ENCODE data around the gene PVR.
A peak's percentile ranks its signal among the peaks of the same experiment; 100 is the strongest.
"Not testable (repeated sequence)": the region's sequence is repeated elsewhere in the genome, so short reads cannot be mapped to it uniquely, and the experiment has no call there.

Gene PVR

GRCh38 chr19:44677019-44677811, 33.5 kb downstream of the PVR start:
- no peak for DNase-seq

- no peak for DNase-seq
These were observed 36.8 kb downstream of the PVR start for GRCh38 chr19:44680536-44680935.

- DNase-seq: no peak
These were observed 38.5 kb downstream of the PVR start for GRCh38 chr19:44681992-44682790.

- no peak for DNase-seq
These were observed 39.1 kb downstream of the PVR start for GRCh38 chr19:44682807-44683206.

- no peak for DNase-seq
These were observed 39.9 kb downstream of the PVR start for GRCh38 chr19:44683434-44684210.

GRCh38 chr19:44684396-44684795, 40.7 kb downstream of the PVR start:
- not testable (repeated sequence) for DNase-seq

GRCh38 chr19:44684892-44685863, 41.5 kb downstream of the PVR start:
- DNase-seq: peak; percentile 10

GRCh38 chr19:44685877-44686276, 42.2 kb downstream of the PVR start:
- DNase-seq: no peak

GRCh38 chr19:44686896-44687295, 43.2 kb downstream of the PVR start:
- DNase-seq: no peak

- DNase-seq: no peak
These were observed 44.2 kb downstream of the PVR start for GRCh38 chr19:44687888-44688287.

GRCh38 chr19:44689290-44690130, 45.8 kb downstream of the PVR start:
- peak; percentile 88 for DNase-seq

- DNase-seq: no peak
These were observed 46.4 kb downstream of the PVR start for GRCh38 chr19:44690131-44690440.

GRCh38 chr19:44692379-44692721, 48.6 kb downstream of the PVR start:
- no peak for DNase-seq

- DNase-seq: peak; percentile 26
These were observed 50.5 kb downstream of the PVR start for GRCh38 chr19:44694184-44694579.

- no peak for DNase-seq
These were observed 53.4 kb downstream of the PVR start for GRCh38 chr19:44696939-44697669.

- DNase-seq: no peak
These were observed 53.9 kb downstream of the PVR start for GRCh38 chr19:44697670-44698034.

GRCh38 chr19:44698492-44699201, 54.9 kb downstream of the PVR start, which contains the start of gene CEACAM16:
CEACAM16 (plus strand) TSS chr19:44699151; CDS start chr19:44701457, 2,306 bp downstream.
- no peak for DNase-seq

- no peak for DNase-seq
These were observed 56.8 kb downstream of the PVR start for GRCh38 chr19:44700547-44700946.

GRCh38 chr19:44701228-44701627, 57.5 kb downstream of the PVR start:
- DNase-seq: no peak
